Astrocyte of the spinal cord (primary cell): ENCODE measurements around the gene RHOA.
A peak's percentile ranks its signal among the peaks of the same experiment; 100 is the strongest.

Source experiments
- DNase-seq: peaks from one replicate; pipeline ENCODE4 v3.0.0; 2011; ENCODE audit warnings: low read depth, low spot score
- H3K4me3 ChIP-seq: 2 replicates; pipeline ENCODE4 v1.5.1; 2011; ENCODE audit warnings: low read depth, mild to moderate bottlenecking, low read length, moderate library complexity
- in situ Hi-C: cut with HindIII; loops from 2 replicates; pipeline ENCODE4 v1.10.0; 2017; ENCODE audit warnings: low sequenced_read_pairs
- TF ChIP-seq, protein P1 (sequence below): IDR thresholded peaks from 2 replicates; pipeline ENCODE4 v1.5.1; 2012; ENCODE audit warnings: low read depth, mild to moderate bottlenecking, low read length, inconsistent platforms

RHOA gene

DNA sequence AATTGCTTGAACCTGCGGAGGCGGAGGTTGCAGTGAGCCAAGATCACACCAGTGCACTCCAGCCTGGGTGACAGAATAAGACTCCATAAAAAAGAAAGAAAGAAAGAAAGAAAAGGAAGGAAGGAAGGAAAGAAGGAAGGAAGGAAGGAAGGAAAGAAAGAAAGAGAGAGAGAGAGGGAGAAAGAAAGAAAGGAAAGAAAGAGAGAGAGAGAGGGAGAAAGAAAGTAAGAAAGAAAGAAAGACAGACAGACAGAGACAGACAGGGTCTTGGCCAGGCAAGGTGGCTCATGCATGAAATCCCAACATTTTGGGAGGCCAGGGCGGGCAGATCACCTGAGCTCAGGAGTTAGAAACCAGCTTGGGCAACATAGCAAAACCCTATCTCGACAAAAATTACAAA lies 41.8 kb upstream of the RHOA start:
- TF ChIP-seq, protein P1, sequence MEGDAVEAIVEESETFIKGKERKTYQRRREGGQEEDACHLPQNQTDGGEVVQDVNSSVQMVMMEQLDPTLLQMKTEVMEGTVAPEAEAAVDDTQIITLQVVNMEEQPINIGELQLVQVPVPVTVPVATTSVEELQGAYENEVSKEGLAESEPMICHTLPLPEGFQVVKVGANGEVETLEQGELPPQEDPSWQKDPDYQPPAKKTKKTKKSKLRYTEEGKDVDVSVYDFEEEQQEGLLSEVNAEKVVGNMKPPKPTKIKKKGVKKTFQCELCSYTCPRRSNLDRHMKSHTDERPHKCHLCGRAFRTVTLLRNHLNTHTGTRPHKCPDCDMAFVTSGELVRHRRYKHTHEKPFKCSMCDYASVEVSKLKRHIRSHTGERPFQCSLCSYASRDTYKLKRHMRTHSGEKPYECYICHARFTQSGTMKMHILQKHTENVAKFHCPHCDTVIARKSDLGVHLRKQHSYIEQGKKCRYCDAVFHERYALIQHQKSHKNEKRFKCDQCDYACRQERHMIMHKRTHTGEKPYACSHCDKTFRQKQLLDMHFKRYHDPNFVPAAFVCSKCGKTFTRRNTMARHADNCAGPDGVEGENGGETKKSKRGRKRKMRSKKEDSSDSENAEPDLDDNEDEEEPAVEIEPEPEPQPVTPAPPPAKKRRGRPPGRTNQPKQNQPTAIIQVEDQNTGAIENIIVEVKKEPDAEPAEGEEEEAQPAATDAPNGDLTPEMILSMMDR = no peak
- in situ Hi-C loops = no loop called here
- DNase-seq = no peak
- H3K4me3 ChIP-seq = no peak overlapping the region

DNA sequence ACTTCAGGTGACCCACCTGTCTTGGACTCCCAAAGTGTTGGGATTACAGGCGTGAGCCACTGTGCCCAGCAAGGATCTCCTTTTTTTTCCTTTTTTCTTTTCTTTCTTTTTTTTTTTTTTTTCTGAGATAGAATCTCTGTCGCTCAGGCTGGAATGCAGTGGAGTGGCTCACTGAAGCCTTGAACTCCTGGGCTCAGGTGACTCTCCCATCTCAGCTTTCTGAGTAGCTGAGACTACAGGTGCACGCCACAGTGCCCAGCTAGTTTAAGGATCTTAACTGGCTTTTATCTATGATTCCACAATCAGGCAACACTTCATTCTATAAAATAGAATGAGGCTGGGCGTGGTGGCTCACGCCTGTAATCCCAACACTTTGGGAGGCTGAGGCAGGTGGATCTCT lies 33.6 kb upstream of the RHOA start:
- H3K4me3 ChIP-seq = no peak overlapping the region
- in situ Hi-C loops = no loop called here

DNA sequence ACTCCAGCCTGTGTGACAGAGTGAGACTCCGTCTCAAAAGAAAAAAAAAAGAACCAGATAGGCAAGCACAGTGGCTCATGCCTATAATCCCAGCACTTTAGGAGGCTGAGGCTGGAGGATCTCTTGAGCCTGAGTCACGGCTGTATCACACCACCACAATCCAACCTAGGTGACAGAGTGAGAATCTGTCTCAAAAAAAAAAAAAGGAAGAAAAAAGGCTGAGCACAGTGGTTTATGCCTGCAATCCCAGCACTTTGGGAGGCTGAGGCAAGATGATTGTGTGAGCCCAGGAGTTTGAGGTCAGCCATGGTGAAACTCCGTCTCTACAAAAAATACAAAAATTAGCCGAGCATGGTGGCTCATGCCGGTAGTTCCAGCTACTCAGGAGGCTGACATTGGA lies 23.0 kb upstream of the RHOA start:
- DNase-seq = no peak
- in situ Hi-C loops = no loop called here
- H3K4me3 ChIP-seq = no peak overlapping the region
- TF ChIP-seq, protein P1 = no peak

More for the DNA sequence above, 33.6 kb upstream of the RHOA start:
- no peak for DNase-seq
- TF ChIP-seq, protein P1 = no peak

DNA sequence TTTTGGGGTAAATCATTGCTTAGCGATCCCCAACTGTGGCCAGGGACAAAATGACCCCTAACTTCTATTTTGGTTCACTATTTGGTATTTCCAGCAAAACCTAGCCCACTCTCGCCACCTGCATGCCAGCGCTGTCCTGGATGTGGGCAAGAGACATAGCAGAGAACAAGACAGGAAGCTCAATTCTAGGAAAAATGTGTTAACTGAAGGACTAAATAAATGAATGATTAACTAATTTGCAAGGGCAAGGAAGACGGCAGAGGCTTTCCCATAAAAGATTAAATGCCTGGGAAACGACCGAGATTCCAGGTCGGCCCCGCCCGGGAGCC lies 16.9 kb upstream of the RHOA start:
- no peak for DNase-seq
- peak overlapping the region; percentile 54 for H3K4me3 ChIP-seq
- in situ Hi-C loops = no loop called here
- TF ChIP-seq, protein P1 = no peak

DNA sequence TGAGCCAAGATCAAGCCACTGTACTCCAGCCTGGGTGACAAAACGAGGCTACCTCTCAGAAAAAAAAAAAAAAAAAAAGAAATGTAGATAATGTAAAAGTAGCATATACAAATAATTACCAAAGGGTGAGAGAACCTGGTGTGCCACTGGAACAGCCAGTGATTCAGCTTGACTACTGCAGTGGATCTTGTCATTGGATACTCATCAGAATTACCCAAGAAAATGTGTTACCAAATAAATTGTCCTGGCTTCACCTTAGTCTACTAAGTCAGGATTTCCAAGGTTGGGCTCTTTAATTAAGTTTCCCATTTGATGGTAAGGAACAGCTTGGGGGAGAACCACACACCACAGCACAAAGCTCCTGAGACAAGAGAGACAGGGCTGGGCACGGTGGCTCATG lies 15.8 kb upstream of the RHOA start:
- no peak for DNase-seq
- in situ Hi-C loops = no loop called here
- H3K4me3 ChIP-seq = no peak overlapping the region
- TF ChIP-seq, protein P1 = no peak

DNA sequence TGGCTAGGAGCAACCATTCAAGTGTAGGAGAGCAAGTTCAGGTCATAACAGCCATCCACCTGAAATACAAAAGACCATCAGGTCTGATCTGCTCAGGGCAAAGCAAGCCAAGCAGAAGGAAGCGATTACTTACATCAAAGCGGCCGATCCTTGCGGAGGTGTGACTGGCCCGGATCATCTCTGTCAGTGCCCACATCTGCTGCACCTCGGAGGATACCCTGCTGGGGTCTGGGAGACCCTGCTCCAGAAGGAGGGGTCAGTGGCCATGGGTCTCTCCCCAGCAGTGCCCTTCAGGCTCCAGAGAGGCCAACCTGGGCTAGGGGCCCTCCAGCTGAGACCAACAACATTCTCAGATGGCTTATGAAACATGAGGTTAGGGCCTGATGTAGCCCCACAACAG lies 13.0 kb upstream of the RHOA start:
- TF ChIP-seq, protein P1 = no peak
- DNase-seq = no peak
- H3K4me3 ChIP-seq = no peak overlapping the region
- in situ Hi-C loops = no loop called here
